Coronary artery (tissue), 2 donors: ENCODE results near the gene OR2T34.

ENCODE experiments used
- DNase-seq: peaks from one replicate; pipeline ENCODE4 v3.0.0-alpha.2; 2017; ENCODE audit warnings: low spot score
- H3K27ac ChIP-seq, 2 donors: fragments of 200-600 bp; sonication (generic); one replicate each; pipeline ENCODE4 v1.5.1; 2016 to 2019
- H3K4me3 ChIP-seq: fragments of 200-600 bp; sonication (generic); 2 replicates; pipeline ENCODE4 v1.5.1; 2016; ENCODE audit warnings: mild to moderate bottlenecking, moderate library complexity
- CTCF ChIP-seq: fragments of 200-600 bp; sonication (generic); IDR thresholded peaks from one replicate; pipeline ENCODE4 v1.5.1; 2019; ENCODE audit warnings: antibody characterized with exemption

OR2T34 gene

DNA sequence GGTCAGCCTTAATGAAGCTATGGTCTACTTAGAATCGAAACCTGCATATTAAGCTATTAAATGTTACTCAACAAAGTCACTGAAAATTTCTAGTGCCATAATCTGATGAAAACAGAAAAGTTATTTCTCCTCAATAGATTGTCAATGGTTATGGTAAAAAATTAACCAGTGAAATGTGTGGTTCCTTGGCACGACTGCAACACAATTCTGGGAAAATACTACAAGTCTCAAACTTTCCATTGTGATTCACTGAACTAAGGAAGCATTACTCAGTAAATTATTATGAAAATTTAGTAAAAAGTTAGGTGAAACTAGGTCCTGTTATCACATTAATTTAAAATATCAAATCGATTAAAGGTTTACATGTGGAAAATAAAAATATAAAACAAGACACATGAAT is 35.7 kb upstream of the OR2T34 start:
- H3K27ac ChIP-seq: no peak overlapping the region
- TF ChIP-seq CTCF: no peak
- H3K4me3 ChIP-seq: no peak overlapping the region
- no peak for DNase-seq

DNA sequence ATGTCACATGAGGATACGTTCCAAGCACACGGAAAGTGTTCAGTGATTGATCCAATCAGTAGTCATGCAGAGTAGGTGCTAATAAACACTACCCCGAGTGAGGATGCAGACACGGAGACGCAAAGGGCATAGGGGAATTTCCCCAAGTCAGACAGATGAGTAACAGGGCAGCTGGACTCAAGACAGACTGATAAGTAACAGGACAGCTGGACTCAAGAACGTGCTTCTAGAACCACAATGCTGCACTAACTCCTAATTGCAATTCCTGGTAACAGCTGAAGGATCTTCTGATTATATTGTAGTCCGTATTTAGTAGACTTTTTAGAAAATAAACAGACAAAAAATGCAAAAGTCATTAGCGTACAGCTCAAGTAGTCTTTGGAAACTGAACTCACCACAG is 24.8 kb upstream of the OR2T34 start:
- DNase-seq: no peak
- H3K4me3 ChIP-seq: no peak overlapping the region
- TF ChIP-seq CTCF: no peak
- no peak overlapping the region for H3K27ac ChIP-seq

GRCh38 chr1:248597589-248597988 is 23.0 kb upstream of the OR2T34 start, which contains the start of gene OR2T10:
OR2T10 (minus strand) TSS chr1:248597700; CDS start chr1:248593768, 3,932 bp downstream.
- no peak within 1 kb of the TSS for H3K27ac ChIP-seq
- TF ChIP-seq CTCF: no peak
- H3K4me3 ChIP-seq: no peak within 1 kb of the TSS
- DNase-seq: no peak

GRCh38 chr1:248596615-248597014 is 22.1 kb upstream of the OR2T34 start:
- DNase-seq: no peak
- Histone ChIP-seq H3K27ac (no peak overlapping the region), H3K4me3 (no peak overlapping the region)
- no peak for TF ChIP-seq CTCF

GRCh38 chr1:248593226-248593625 is 18.7 kb upstream of the OR2T34 start:
- no peak for TF ChIP-seq CTCF
- no peak overlapping the region for H3K27ac ChIP-seq
- DNase-seq: no peak
- no peak overlapping the region for H3K4me3 ChIP-seq

DNA sequence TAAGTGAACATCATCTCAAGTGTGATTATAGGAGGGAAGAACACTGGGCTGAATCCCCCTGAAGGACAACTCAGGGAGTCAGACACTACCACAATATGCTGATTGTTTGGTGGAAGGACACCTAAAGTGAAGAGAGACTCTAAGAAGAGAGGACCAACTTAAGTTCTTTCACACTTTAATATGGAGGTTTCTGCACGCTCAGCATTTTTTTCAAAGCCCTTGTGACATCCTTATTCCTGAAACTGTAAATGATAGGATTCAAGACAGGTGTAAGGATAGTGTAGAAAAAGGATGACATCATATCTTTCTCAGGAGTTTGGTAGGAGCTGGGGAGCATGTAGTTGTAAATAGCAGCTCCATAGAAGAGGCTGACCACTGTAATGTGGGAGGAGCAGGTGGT is 18.1 kb upstream of the OR2T34 start:
- Histone ChIP-seq H3K27ac (no peak overlapping the region), H3K4me3 (no peak overlapping the region)
- no peak for DNase-seq
- TF ChIP-seq CTCF: no peak

GRCh38 chr1:248590055-248590454 is 15.5 kb upstream of the OR2T34 start:
- Histone ChIP-seq H3K27ac (no peak overlapping the region), H3K4me3 (no peak overlapping the region)
- DNase-seq: no peak
- no peak for TF ChIP-seq CTCF
